B cell (primary cell): ENCODE results near the gene MT4.

Experiments used
- CTCF ChIP-seq: fragments of 200-600 bp; IDR thresholded peaks from one replicate; pipeline ENCODE4 v1.8.0; 2022; ENCODE audit warnings: antibody characterized with exemption, mild to moderate bottlenecking
- EZH2 ChIP-seq: IDR thresholded peaks from 2 replicates; pipeline ENCODE4 v1.6.1; 2012; ENCODE audit warnings: borderline replicate concordance, low read depth, mild to moderate bottlenecking, moderate library complexity, low read length; ENCODE audit not compliant: insufficient read depth, poor library complexity, severe bottlenecking

GRCh38 chr16:56554441-56554840, 10.4 kb upstream of the MT4 start:
- TF ChIP-seq CTCF (no peak), EZH2 (no peak)
